ENCODE results near the gene COL11A2.
"Not testable (repeated sequence)": the region's sequence is repeated elsewhere in the genome, so short reads cannot be mapped to it uniquely, and the experiment has no call there.

The COL11A2 gene

DNA sequence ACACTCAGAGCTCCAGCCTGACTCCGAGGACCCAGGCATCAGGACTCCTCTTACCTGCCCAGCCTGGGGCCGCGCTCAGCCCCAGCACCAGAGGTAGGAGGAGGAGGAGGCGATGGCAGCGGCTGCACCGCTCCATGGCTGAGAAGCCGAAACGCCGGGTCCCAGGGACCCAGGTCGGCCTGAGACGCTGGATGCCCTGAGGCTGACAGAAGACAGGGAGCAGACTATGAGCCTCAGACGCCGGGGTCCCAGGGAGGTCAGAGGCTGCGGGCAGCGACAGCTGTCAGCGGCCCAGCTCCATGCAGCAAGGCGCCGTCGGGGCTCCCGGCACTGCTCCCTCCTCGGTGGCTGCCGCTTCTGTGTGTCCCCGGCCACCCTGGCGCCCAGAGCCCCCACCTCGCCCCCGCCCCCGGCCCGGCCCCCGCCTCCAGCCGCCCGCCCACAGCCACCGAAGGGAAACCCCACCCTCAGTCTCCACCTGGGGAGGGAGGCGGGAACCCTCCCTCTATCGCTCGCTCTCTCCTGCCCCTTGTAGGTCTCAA, at the start of gene COL11A2:
Gene COL11A2, minus strand, starts transcription at position 363 of the 542 bp plus-strand sequence. Its CDS starts 227 bp downstream, at position 136.
- DNase-seq: no peak

GRCh38 chr6:33241968-33242367, 49.7 kb upstream of the COL11A2 start:
- peak; percentile 61 for DNase-seq

- no peak for DNase-seq
Measured at GRCh38 chr6:33237741-33238140, 45.5 kb upstream of the COL11A2 start.

- DNase-seq: no peak
Measured at GRCh38 chr6:33236852-33237251, 44.6 kb upstream of the COL11A2 start.

- no peak for DNase-seq
Measured at GRCh38 chr6:33236328-33236727, 44.1 kb upstream of the COL11A2 start.

- DNase-seq: no peak
Measured at GRCh38 chr6:33235221-33235634, 43.0 kb upstream of the COL11A2 start.

GRCh38 chr6:33226503-33227120, 34.3 kb upstream of the COL11A2 start:
- not testable (repeated sequence) for DNase-seq

- DNase-seq: no peak
Measured at GRCh38 chr6:33217681-33218080, 25.4 kb upstream of the COL11A2 start.

GRCh38 chr6:33217246-33217645, 25.0 kb upstream of the COL11A2 start:
- DNase-seq: no peak

GRCh38 chr6:33216117-33216649, 23.9 kb upstream of the COL11A2 start:
- no peak for DNase-seq

- no peak for DNase-seq
Measured at GRCh38 chr6:33215271-33216116, 23.2 kb upstream of the COL11A2 start.

DNA sequence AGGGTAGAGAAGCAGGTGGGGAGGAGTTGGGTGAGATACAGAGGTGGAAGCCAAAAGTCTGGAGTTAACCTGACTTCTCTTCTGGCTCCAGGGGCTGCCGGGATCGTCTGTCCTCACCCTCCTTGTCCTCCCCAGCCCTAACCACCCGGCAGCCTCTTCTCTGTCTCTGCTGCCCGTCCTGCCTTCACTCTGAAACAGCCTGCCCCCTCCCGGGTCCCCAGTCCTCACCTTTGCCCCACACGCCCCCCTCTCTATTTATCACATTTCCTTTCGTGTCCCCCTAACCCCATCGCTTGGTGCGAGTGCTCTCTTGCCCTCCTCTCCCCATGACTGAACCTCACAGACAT, 21.7 kb upstream of the COL11A2 start:
- DNase-seq: no peak

- DNase-seq: no peak
Measured at GRCh38 chr6:33213166-33213988, 21.1 kb upstream of the COL11A2 start.

DNA sequence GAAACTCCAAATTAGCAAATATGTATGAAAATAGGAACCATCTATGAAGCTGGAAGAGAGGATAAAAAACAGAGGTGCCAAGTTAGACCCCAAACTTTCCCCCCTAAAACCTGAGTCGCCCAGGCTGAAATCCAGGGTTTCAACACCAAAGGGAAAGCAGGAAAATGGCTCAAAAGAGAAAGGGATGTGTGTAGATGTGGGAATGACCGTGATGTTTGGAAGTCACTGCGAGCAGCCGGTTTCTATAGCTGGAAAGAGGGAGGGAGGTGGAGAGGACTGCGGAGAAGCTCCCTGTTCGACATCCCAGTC, 20.5 kb upstream of the COL11A2 start:
- DNase-seq: no peak

- no peak for DNase-seq
Measured at GRCh38 chr6:33211666-33212422, 19.6 kb upstream of the COL11A2 start.

- DNase-seq: no peak
Measured at GRCh38 chr6:33211136-33211535, 18.9 kb upstream of the COL11A2 start.

DNA sequence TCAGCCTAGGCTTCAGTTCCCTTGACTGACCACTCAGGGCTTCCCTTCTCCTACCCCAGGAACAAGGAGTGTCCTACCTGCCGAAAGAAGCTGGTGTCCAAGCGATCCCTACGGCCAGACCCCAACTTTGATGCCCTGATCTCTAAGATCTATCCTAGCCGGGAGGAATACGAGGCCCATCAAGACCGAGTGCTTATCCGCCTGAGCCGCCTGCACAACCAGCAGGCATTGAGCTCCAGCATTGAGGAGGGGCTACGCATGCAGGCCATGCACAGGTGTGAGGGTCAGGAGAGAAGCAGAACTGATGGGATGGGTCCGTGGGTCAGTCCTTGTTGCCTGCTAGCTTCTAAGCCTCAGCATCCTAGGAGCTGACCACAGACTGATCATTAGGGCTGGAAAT, 17.6 kb upstream of the COL11A2 start:
- no peak for DNase-seq

- peak; percentile 88 for DNase-seq
Measured at GRCh38 chr6:33208091-33208967, 16.1 kb upstream of the COL11A2 start, which contains the start of gene RING1. TSS of gene RING1 (plus strand) at chr6:33208500. CDS start at chr6:33208823, 323 bp downstream.

DNA sequence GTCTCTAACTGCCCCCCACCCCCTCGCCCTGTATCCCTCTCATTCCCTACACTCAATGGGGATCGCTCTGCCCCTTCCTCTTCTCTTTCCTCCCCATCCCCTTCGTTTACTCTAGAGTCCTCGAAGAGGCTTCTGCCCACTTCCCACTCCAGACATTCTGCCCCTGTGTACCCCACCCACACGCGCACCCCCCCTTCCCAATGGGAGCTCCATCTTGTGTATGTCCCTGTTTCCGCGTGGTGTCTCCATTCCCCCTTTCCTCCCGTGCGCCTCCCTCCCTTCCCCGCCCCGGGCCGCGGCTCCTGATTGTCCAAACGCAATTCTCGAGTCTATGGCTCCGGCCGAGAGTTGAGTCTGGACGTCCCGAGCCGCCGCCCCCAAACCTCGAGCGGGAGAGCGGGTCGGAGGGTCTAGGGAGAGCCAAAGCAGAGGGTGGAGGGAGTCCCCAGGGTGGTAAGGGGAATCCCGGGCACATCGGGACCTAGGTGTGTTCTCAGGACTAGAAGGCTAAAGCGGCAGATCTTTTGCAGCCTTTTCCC, 15.4 kb upstream of the COL11A2 start:
- peak; percentile 23 for DNase-seq

DNA sequence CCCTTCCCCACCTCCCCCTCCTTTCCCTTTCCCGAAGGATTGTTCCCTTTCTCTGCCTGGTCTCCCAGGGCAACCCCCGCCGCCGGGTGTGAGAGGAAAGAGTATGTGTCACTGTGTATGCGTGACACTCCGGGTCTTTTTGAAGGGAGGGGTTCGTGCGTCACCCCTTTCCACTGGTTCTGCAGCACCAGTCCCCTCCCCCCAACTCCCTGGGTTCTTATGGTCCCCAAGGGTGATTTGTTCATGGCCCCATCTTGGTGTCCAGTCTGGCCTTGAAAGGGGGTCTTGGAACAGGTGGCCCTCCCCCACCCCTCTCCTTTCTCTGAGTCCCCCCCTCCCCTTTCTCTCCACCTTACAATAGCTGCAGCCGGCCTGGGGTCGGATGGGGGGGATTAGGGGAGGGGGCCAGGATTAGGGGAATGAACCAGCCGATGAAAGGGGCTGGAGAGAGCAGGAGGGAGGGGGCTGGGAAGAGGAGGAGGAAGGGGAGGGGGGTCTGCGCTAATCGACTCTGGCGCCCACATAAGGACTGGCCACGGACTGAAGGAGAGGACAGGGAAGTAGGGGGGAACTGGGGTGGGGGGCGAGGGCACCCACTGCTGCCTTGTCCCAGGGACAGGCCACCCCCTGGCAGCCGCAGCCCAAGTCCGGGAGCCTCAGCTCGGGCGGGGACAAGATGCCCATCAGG, 14.7 kb upstream of the COL11A2 start:
- DNase-seq: no peak
